ENCODE data around the gene PRKG1.
"Not testable (repeated sequence)": the region's sequence is repeated elsewhere in the genome, so short reads cannot be mapped to it uniquely, and the experiment has no call there.

PRKG1 gene

DNA sequence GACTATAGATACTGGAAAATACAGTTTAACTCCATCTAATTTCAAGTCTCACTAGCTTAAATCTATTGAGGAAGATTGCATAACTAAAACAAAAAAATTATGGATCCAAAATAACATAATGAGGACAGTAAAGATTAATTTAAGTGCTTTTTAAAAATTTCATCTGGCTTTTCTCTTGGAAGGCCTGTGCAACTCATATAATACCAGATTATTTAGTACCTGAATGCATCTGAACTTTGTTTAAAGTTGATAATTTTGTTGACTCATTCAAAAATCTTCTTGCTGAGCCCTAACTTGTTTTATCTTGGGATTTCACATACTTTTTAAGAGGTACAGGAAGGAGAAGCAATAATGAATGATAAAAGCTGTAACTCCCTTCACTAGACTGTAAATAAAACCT is 478.6 kb downstream of the PRKG1 start:
- H3K27ac ChIP-seq: no peak overlapping the region
- TF ChIP-seq ZFX (IDR thresholded peaks at IDR 0.05; ENCODE audit: borderline replicate concordance) (no peak), CTCF (IDR thresholded peaks at IDR 0.05) (no peak)

DNA sequence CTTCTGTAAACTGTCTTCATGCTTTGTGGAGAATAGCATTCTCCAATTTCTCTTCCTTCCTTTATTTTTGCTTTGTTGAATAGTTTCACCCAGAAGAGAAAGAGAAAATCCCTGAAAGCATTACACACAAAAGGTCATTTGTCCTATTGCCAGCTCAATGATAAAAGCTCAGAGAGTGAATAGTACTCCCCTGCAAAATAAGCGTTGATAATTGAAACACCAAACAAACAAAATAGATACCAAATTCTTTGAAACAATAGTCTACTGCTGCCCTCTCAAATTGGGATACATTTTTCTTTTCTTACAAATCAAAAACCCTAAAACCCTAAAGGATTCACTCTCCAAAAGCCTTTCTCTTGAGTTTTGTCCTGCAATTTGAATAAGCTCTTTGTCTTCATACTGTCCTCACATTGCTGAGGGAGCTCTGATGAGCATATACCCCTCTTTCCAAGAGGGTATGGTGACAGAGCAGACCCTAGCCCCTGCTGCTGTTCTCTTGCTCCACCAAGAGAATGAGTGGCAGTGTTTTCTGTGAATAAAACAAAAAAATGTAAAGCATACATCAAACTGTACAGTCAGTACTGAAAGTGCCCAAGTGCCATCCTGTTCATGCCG is 490.7 kb downstream of the PRKG1 start:
- TF ChIP-seq ZFX (IDR thresholded peaks at IDR 0.05; ENCODE audit: borderline replicate concordance) (no peak), CTCF (IDR thresholded peaks at IDR 0.05) (no peak)
- H3K27ac ChIP-seq: no peak overlapping the region

- no peak for TF ChIP-seq ZFX (IDR thresholded peaks at IDR 0.05; ENCODE audit: borderline replicate concordance)
- no peak for TF ChIP-seq CTCF (IDR thresholded peaks at IDR 0.05)
- no peak overlapping the region for H3K27ac ChIP-seq
Observed at GRCh38 chr10:51567271-51567670, 493.0 kb downstream of the PRKG1 start.

- TF ChIP-seq ZFX (IDR thresholded peaks at IDR 0.05; ENCODE audit: borderline replicate concordance): no peak
- no peak for TF ChIP-seq CTCF (IDR thresholded peaks at IDR 0.05)
- H3K27ac ChIP-seq: no peak overlapping the region
Observed at GRCh38 chr10:51569467-51569866, 495.2 kb downstream of the PRKG1 start.

DNA sequence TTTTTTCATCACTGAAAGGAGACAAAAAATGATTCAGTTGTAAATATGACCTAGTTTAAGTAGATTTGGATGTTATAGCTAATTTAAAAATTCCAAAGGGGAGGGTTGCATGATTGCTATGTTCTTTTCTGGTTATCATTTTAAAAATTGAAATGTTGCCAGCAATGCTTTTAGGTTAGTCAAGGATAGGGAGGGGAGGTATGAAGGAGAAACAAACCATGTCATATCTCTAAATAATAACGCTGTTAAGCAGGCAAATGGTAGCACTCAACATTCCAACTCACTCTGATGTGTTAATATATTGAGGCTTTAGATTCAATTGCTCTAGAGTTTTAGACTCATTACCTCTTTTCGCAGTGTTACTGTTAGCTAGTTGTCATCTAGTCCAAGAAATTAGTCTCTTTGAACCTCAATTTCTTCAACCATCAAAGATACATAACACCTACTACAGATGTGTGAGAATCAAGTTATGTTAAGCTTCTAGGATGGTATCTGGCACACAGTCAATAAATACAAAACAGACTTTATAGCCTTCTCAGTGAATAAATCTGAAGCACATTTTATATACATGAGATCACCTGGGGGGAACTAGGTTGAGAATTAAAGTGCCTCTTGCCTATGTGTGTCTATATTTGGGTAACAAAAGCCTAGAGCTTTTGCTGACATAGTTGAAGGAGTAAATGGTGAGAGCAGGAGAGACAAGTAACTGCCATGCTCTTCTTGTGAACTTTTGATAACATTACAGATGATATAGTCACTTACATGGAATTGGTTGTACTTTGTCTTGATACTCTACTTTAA is 500.2 kb downstream of the PRKG1 start:
- TF ChIP-seq CTCF (IDR thresholded peaks at IDR 0.05) (no peak), ZFX (IDR thresholded peaks at IDR 0.05; ENCODE audit: borderline replicate concordance) (no peak)
- H3K27ac ChIP-seq: no peak overlapping the region

- not testable (repeated sequence) for H3K27ac ChIP-seq
Observed at GRCh38 chr10:51581196-51581595, 506.9 kb downstream of the PRKG1 start.

DNA sequence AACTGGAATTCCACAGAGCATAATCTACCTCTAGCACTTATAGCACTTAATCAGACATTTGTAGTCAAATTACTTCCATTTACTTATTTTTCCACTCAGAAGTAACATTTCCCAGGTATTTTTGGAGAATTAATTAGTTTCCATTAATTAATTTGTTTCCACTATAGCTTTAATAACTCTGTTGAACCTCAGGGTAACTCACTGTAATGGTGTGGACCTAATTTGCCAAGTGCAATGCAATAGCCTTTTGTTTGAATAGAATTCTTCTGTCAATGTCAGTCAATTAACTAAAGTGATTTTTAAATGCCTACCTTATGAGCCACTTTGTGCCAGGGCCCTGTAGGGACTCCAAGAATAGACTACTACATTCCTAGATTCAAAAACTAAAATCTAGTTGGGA is 509.7 kb downstream of the PRKG1 start:
- no peak overlapping the region for H3K27ac ChIP-seq
- TF ChIP-seq CTCF (IDR thresholded peaks at IDR 0.05): no peak
- TF ChIP-seq ZFX (IDR thresholded peaks at IDR 0.05; ENCODE audit: borderline replicate concordance): no peak
